Breast epithelium (tissue), 4 donors: ENCODE results near the gene FOXD2. TPM values are rescaled to one million over a fixed set of nuclear protein-coding genes. Genes with fewer than 3 reads are reported as not detected.

Source experiments
- DNase-seq, 2 donors: peaks; one replicate each; pipeline ENCODE4 v3.0.0-alpha.2; 2019; ENCODE audit warnings: low spot score in 2 of 2
- H3K27ac ChIP-seq, 2 donors: fragments of 200-600 bp; sonication (generic) in 1 of 2; one replicate each; pipeline ENCODE4 v1.5.1; 2016 to 2019; ENCODE audit warnings: mild to moderate bottlenecking in 1 of 2
- H3K27me3 ChIP-seq, 2 donors: fragments of 200-600 bp; sonication (generic) in 1 of 2; one replicate each; pipeline versions ENCODE4 v1.5.1 to v1.6.0; 2017 to 2019; ENCODE audit warnings: control low read depth in 1 of 2, mild to moderate bottlenecking in 1 of 2
- H3K36me3 ChIP-seq: fragments of 200-600 bp; one replicate; pipeline ENCODE4 v1.5.1; 2019
- H3K4me1 ChIP-seq, 2 donors: fragments of 200-600 bp; sonication (generic); one replicate each; pipeline ENCODE4 v1.5.1; 2016 to 2019; ENCODE audit warnings: control low read depth in 1 of 2
- H3K4me3 ChIP-seq, 3 donors: fragments of 200-600 bp; sonication (generic); 1 replicate in 2 of 3; 2 replicates in 1 of 3; pipeline ENCODE4 v1.5.1; 2016 to 2019; ENCODE audit warnings: mild to moderate bottlenecking in 3 of 3, moderate library complexity in 2 of 3
- H3K9me3 ChIP-seq, 2 donors: fragments of 200-600 bp; sonication (generic) in 1 of 2; one replicate each; pipeline ENCODE4 v1.5.1; 2016 to 2019; ENCODE audit warnings: control low read depth in 1 of 2
- CTCF ChIP-seq, 3 donors: fragments of 450-650 bp; IDR thresholded peaks; one replicate each; pipeline ENCODE4 v1.5.1; 2016 to 2017; ENCODE audit warnings: antibody characterized with exemption in 3 of 3, mild to moderate bottlenecking in 3 of 3, moderate library complexity in 3 of 3
- POLR2A ChIP-seq: fragments of 450-650 bp; IDR thresholded peaks from one replicate; pipeline ENCODE4 v1.6.1; 2016; ENCODE audit warnings: antibody characterized with exemption, mild to moderate bottlenecking, moderate library complexity
- POLR2AphosphoS5 ChIP-seq, 3 donors: sonication (generic); formaldehyde crosslinking; IDR thresholded peaks; one replicate each; pipeline ENCODE4 v1.6.1; 2017; ENCODE audit warnings: antibody characterized with exemption in 3 of 3
- intact Hi-C: fragments of 100-400 bp; cut with DNase I; formaldehyde crosslinking; loops from one replicate; pipeline ENCODE4 v1.15.1; 2023; ENCODE audit warnings: low total_unique reads
- total RNA-seq, 3 donors: library from RNA; depleted of rRNA; stranded (reverse); fragments of >200 nt; gene quantifications; one replicate each; pipeline ENCODE4 v1.1.0, GENCODE V29; 2016

FOXD2 gene
- total RNA-seq, 3 donors from 2014 or later: 0.32 to 0.33 TPM; not detected in 1

GRCh38 chr1:47395433-47395832 lies 42.4 kb upstream of the FOXD2 start:
- Histone ChIP-seq H3K27ac (no peak overlapping the region), H3K36me3 (no peaks in the 10 kb centered on the region), H3K27me3 (peaks cover 0 to 4% of the 10 kb centered on the region in 2 donors), H3K9me3 (no peaks in the 10 kb centered on the region), H3K4me3 (no peak overlapping the region), H3K4me1 (no peaks in the 10 kb centered on the region)
- TF ChIP-seq CTCF (IDR thresholded peaks at IDR 0.05) (no peak), POLR2AphosphoS5 (IDR thresholded peaks at IDR 0.05) (no peak), POLR2A (no peak)
- intact Hi-C loops: no loop called here
- DNase-seq: no peak

- Histone ChIP-seq H3K27me3 (peaks cover 0 to 4% of the 10 kb centered on the region in 2 donors), H3K4me3 (no peak overlapping the region), H3K4me1 (no peaks in the 10 kb centered on the region), H3K36me3 (no peaks in the 10 kb centered on the region), H3K27ac (no peak overlapping the region), H3K9me3 (no peaks in the 10 kb centered on the region)
- intact Hi-C loops: no loop called here
- TF ChIP-seq POLR2A (no peak), POLR2AphosphoS5 (IDR thresholded peaks at IDR 0.05) (no peak), CTCF (IDR thresholded peaks at IDR 0.05) (no peak)
- no peak for DNase-seq
Observed at GRCh38 chr1:47396671-47397196, 41.1 kb upstream of the FOXD2 start.

- H3K27me3 ChIP-seq: peaks cover 0 to 4% of the 10 kb centered on the region in 2 donors
Observed at GRCh38 chr1:47399138-47399845, 38.6 kb upstream of the FOXD2 start.

GRCh38 chr1:47399846-47400155 lies 38.0 kb upstream of the FOXD2 start:
- no peak for DNase-seq
- no peak overlapping the region for H3K4me3 ChIP-seq
- H3K27ac ChIP-seq: no peak overlapping the region
- peaks cover 0 to 4% of the 10 kb centered on the region in 2 donors for H3K27me3 ChIP-seq
- TF ChIP-seq POLR2A (no peak), POLR2AphosphoS5 (IDR thresholded peaks at IDR 0.05) (no peak), CTCF (IDR thresholded peaks at IDR 0.05) (no peak)
- intact Hi-C loops: no loop called here
- no peaks in the 10 kb centered on the region for H3K4me1 ChIP-seq
- H3K9me3 ChIP-seq: no peaks in the 10 kb centered on the region
- no peaks in the 10 kb centered on the region for H3K36me3 ChIP-seq

More at GRCh38 chr1:47399138-47399845, 38.6 kb upstream of the FOXD2 start:
- Histone ChIP-seq H3K36me3 (no peaks in the 10 kb centered on the region), H3K27ac (no peak overlapping the region), H3K4me3 (no peak overlapping the region), H3K9me3 (no peaks in the 10 kb centered on the region), H3K4me1 (no peaks in the 10 kb centered on the region)
- TF ChIP-seq POLR2AphosphoS5 (IDR thresholded peaks at IDR 0.05) (no peak), POLR2A (no peak), CTCF (IDR thresholded peaks at IDR 0.05) (no peak)
- no peak for DNase-seq
- intact Hi-C loops: no loop called here

GRCh38 chr1:47401761-47402160 lies 36.1 kb upstream of the FOXD2 start:
- no peaks in the 10 kb centered on the region for H3K36me3 ChIP-seq
- intact Hi-C loops: no loop called here
- H3K27me3 ChIP-seq: peaks cover 0 to 4% of the 10 kb centered on the region in 2 donors
- no peaks in the 10 kb centered on the region for H3K9me3 ChIP-seq
- no peaks in the 10 kb centered on the region for H3K4me1 ChIP-seq
- no peak overlapping the region for H3K4me3 ChIP-seq
- H3K27ac ChIP-seq: no peak overlapping the region
- TF ChIP-seq CTCF (IDR thresholded peaks at IDR 0.05): no peak
- no peak for TF ChIP-seq POLR2A
- TF ChIP-seq POLR2AphosphoS5 (IDR thresholded peaks at IDR 0.05): no peak
- no peak for DNase-seq
